Stimulated activated CD8-positive, alpha-beta memory T cell treated with anti-CD3 and anti-CD28 coated beads, Interleukin-15, amount 100 ng/mL, for 48 hours (primary cell): Measurements from ENCODE around the gene ROBO1.
"Not testable (repeated sequence)": the region's sequence is repeated elsewhere in the genome, so short reads cannot be mapped to it uniquely, and the experiment has no call there.

Experiments
- DNase-seq, 2 donors: peaks; one replicate each; pipeline ENCODE4 v3.0.0-alpha.2; 2020; ENCODE audit warnings: low read depth in 2 of 2

Gene ROBO1

DNA sequence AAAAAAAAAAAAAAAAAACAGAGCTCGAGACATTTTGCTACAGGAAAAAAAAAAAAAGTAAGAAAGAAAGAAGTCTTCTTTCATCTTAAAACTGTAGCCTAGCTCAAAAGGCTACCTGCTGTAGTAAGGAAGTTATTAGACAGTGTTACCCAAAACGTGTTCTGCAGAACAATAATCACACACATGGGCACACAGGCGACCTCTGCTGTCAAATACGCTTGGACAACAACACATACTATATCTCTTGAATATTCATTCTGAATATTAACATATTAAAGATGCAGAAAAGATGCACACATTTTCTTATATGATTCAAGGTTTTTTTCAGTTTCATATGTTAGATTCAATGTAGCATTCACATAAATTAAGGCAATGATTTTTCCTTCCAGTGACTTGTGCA lies 215.8 kb downstream of the ROBO1 start:
- DNase-seq: no peak

DNA sequence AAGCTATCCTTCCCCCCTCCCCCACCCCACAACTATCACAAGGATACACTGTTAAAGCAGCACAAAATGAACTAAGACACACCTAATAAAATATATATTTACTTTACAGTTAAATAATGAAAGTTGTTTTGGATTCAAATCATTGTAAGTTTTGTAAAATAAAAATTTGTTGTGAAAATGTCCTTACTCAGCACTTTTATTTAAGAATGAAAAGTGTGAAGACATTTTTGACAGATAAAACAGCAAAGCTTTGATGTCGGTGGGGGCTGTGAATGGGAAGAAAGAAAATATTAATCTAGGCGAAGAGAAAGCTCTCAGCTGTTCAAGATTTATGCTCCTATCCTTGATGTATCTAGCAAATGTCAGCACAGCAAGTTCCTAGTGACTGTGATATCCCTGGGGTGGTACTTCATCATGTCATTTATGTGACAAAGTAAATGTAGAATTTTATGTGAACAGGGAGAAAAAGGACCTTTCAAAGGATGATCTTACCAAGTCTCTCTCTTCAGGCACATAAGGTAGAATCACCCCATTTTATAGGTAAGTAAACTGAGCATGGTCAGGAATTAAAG lies 216.4 kb downstream of the ROBO1 start:
- DNase-seq: no peak

DNA sequence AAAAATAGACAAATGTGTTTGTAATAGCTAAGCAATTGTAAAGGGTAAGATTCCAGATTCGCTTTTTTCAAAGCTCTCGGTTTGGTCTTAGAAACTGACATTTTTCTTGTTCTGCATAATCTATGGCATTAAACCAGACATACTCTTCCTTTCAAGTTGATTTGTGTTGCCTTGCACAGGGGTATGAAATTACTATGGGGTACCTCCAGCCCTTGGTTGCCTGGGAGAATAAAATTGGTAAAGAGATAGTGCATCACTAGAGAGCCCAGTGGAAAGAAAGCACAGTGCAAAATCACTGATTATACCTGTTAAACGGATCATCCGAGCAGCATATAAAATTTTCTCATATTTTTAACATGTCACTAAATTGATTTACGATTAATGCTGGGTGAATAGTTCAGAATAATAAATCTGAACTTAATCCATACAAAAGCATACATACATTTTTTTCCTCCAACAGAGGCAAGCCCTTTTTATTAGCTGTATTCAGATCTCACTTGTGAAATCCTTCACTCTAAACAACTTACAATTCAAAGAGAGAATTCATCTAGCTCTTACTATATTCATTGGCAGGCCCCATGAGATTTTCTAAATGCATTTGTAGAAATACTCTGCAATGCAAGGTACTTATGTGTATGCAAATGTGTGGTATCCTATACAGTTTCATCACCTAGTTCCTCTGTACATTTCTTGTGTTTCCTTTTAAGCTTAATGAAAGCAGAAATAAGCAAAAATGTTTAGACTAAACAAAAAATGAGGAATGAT lies 224.4 kb downstream of the ROBO1 start:
- no peak for DNase-seq

DNA sequence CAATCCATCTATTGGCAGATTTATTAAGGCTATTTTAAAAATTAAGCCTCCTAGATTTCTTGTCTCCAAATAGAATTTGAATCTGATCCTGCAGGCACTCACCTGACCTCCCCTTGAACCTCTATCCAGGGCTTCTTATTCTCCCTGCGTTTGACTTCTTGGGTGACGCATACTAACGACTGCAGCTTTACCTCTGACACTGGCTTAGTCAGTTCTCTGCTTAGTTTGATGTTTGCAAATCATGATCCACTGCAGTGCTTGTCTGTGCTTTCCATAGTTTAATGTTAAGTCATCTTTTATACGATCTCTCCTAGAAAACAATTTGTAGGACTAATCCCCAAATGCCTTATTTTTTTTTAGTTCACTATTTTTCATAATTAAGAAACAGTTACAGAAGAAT lies 233.1 kb downstream of the ROBO1 start:
- DNase-seq: no peak

DNA sequence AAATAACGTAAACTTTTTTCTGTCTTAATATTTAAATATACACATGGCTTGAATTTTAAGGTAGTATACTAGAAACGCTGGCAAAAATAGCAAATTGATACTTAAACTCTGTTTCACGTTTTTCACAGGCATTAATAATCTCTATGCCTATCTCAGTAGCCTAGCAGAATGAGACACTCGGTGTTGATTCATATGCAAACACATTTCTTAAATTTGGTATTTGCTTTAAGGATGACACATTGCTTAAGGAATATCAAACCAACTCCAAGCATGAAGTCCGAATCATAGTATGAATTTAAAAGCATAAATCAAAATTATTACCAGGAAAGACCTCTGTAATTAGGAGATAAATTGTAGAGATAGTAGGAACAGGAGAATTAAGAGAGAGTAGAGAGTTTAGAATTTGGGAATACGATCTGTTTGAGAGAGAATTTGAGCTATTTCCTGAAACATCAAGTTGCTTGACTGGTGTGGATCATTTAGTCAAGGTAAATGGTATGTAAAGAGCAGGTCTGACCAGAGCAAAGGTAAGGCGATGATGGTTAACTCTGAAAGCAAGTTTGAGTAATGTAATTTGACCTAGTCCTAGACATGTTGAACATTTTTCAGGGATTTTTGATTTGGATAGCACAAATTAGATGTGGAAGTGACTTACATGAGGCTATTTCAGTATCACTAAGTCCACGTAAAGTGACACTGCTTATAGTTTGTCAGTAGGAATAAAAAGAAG lies 236.1 kb downstream of the ROBO1 start:
- DNase-seq: no peak

DNA sequence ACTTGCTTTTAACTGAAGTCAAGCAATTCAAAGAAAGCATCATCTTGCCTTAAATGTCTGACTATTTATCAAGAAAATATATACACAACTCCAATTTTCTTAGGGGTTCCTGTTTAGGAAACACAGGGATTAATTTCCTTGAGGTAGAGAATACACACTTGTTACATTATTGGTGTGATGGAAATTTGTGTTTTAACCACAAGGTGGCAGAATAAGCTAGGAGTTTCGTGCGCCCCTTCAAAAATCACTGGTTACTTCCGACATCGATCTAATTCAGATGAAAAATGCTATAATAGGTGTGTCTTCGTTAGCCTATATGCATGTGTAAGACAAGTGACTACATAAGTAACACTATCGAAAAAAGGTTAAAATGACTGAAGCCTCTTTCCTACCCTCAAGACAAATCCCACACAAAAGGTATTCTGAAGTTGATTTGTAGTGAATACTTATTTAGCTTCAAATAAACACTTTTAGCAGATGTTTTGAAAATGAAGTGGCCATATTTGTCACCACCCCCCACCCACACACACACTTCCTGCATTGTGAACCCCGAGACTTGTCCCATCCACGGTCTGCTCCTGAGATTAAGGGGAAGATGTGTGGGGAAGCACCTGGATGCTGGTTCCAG lies 246.5 kb downstream of the ROBO1 start:
- no peak for DNase-seq

DNA sequence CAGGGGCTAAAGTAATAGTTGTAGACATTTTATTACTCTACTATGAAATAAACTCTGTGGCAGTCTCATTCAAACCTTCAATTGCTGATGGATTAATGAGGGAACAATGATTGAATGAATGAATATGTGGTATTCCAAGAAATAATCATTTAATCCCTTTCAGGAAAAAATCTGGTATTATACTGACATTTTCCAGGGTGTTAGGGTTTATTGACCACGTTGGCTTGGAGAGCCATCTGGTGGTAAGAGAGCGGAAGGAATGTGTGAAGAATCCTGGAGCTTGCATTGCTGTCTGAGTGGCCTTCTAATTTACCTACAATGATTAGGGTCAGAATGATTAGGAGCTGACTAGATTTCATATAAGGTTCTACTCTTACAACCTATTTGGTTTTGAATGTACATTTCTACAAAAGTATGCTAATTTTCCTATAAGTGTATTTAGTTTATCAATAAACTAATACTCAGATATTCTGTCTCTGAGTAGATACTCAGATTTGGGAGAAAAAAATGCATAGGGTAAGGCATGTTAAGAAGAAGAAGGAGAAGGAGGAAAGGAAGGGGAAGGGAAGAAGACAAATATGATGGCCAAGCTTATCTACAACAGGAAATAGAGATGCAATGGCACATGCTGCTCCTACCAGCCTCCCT lies 249.9 kb downstream of the ROBO1 start:
- DNase-seq: no peak

DNA sequence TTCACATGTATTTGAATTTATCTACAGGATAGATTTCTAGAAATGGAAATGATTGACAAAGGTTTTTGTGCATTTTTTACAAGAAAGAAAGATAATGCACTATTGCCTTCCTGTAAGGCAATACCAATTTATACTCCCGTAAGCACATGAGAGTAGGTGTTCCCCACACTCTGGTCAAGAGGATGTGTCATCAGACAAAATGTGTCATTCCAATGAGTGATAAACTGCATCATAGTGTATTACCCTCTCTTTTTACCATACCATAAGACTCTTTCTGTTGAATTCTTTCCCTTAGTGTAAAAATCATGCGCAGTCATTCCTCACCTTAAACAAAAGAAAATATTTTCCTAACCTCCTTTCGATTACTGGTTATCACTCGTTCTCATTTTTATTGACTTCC lies 251.0 kb downstream of the ROBO1 start:
- no peak for DNase-seq

DNA sequence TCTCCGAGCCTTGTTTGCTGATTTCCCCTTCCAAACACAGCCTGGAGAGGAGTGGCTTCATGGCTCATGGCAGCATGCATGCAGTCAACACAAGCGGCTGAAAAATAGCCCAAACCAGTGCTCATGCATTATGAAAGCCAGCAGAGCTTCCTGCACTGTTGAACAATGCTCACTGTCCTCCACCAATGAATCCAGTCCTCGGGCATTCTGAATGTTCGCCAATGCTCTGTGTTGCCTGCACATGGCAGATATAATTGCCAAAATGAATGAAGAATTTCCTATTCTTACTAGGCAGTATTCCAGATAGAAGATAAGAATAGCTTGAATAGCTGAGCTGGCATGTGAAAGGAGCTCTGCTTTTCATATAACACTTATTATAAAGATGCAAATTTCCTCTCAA lies 252.7 kb downstream of the ROBO1 start:
- no peak for DNase-seq

DNA sequence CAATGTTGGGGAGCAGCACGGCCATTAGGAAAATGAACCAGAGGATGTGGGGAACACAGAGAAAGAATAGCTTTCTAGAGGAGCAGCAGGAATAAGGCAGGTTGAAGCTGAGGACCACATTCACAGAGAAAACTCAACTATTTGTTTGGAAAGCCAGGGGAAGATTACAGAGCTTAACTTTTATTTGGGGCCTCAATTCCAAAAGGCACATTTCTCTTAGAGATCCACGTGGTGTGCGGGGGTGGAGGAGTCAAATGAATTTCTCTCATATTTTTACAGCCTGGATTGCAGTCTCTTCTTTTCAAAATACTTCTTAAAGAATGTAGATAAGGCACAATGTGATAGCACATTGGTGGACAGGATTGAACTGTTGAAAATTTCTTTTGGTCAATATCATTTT lies 253.7 kb downstream of the ROBO1 start:
- DNase-seq: no peak

DNA sequence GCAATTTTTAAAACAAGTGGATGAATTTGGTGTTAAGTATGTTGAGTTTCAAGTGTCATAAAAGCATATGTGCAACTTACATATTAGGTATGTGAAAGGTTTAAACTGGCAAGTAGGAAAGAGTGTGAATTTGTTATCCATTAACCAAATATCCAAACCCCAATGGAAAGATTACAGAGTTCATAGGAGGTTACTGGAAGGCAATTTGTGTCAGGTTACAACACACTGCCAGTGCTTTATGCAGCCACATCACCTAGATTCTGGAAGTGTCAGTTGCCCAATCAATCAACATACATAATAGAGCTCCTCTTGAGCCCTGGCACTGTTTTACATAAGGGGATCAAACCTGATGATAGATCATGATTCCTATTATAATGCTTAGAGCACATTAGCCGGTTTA lies 261.0 kb downstream of the ROBO1 start:
- DNase-seq: no peak

DNA sequence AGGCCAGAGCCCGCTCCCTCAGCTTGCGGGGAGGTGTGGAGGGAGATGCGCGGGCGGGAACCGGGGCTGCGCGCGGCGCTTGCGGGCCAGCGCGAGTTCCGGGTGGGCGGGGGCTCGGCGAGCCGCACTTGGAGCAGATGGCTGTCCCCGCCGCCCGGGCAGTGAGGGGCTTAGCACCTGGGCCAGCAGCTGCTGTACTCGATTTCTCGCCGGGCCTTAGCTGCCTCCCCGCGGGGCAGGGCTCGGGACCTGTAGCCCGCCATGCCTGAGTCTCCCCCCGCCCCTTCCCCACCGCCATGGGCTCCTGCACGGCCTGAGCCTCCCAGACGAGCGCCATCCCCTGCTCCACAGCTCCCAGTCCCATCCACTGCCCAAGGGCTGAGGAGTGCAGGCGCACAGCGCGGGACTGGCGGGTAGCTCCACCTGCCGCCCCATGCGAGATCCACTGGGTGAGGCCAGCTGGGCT lies 265.5 kb downstream of the ROBO1 start:
- not testable (repeated sequence) for DNase-seq

DNA sequence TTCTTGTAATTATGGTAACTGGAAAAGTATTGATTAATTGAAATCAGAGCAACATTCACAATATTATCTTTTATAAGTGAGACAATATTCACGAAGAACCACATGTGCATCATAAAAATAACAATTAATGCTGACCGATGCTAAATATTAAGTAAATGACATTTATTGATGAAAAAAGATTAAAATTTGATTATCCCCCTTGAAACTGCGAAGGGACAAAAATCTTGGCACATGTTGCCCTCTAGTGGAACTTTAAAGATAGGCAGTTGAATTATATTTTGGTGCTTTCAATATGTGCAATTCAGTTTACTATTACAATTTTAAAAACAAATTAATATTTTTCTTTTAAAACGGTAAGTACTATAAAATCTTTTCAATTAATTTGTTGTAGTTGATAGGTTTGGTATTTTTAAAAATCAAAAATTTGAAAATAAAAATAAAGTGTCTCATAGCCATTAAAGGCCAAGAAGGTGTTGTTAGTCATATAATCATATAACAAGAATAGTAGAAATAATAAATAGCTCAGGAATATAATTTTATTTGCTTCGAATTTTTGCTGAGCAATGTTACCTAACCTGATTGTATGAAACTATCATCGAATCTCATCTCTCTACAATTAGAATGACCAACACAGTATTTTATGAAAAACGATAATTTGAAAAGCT lies 270.2 kb downstream of the ROBO1 start:
- DNase-seq: no peak

DNA sequence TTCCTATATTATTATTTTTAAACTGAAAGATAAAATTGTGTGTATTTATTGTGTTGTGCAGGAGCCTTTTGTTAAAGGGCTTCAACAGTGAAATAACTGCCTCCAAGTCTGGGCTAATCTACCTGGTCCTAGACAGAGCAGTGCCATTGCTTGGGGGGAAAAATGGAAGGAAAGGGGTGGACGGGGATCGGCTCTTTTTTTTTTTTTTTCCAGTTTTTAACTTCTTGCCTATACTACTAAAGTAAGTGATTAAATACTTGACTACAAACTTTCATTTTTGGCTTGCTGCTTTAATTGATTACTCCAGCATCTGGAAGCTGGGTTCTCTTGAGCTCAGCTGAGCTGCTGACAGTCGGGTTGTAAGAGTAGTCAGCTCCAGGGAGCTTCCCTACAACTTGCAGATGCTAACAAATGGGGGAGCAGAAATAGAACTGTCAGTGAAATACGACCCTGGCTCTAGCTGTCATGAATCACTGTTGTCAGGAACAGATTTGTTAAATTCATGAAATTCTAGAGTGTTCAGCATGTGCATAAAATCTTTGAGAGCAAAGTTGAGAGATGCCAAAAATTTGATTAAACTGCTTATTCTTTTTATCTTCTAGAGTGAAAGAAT lies 276.7 kb downstream of the ROBO1 start:
- DNase-seq: no peak

DNA sequence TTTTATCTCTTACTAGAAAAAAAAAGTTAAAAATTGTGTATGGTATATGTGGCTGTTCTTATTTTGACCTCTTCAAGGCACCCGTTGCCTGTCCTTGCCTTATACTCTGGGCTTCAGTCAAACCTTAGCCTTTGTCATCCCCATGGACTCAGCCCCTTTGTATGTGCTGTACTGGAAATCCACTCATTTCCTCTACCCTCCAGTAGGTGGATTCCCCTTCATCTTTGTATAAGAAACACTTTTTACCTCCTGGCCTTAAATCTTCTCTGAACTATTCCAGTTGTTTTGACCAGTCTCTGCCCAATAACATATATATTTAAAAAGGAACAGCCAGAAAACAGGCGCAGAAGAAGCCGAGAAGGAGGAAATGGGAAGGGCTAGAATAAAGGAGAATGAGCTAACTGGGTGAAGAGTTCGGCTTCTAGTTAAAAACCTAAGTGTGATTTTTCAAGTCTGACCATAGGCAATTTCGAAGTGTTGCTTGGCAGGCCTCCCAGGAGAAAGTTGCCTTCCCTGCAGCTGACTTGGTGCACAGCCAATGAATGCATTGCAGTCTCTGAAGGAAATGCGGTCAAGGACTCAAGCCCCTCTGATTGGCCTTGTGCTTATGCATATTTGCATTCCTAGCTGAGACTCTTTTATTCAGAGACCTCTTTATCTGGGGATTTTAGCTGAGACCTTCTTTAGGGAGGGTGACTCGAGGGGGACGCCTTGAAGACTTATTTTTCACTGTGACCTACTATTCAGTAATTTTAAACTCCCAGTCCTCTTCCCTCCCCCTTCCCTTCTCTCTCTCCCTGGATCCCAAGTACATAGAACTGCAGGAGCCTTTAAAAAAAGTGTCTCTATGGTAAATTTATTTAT lies 277.4 kb downstream of the ROBO1 start:
- no peak for DNase-seq

DNA sequence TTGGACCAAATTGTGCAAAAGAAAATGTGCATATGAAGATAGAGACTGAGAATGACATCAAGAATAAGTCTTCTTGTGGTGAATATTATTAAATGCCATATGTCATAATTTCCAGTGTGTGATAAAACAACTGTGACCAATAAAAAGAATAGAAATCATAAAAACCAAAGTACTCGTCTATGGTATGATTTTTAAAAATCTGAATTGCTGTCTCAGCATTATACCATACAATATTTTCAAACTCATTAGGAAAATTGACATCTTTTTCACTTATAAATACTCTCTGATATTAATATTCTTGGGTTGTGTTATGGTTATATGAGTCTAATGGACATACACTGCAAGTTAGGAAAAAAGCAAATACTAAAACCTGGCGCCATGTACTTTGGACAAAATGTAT lies 279.4 kb downstream of the ROBO1 start:
- no peak for DNase-seq

DNA sequence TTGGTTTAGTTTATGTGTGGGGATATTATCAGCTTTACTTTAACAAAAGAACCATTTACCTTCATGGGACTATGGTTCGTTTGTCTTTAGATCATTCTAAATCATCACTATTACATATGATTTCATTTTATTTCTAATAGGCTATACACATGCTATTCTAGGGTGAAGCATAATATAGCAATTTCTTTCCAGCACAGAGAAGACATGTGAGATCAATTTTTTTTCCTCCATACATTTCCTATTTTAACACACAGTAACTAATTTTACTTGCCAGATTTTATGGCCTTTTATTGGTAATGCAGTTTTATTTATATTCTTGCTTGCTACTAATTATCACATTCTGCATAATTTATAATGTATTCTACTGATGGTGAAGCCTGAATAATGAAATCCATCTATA lies 287.1 kb downstream of the ROBO1 start:
- DNase-seq: no peak

DNA sequence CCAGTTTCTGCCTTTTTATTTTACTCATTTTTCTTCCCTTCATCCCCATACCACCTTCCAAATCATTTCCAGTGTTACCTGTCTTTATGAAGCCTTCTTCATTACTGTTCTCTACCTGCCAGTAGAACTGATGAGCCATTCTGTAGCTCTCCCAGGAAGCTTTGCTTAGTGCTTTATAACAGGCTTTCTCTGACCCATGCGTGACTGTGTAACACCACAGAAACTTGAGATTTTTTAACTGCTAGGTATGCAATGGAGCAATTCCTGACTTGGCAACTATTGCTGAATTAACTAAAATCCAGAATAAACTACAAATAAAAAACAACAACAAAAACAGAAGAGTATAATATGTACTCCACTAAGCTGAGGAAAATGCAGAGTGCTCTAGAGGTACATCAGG lies 289.2 kb downstream of the ROBO1 start:
- DNase-seq: no peak

DNA sequence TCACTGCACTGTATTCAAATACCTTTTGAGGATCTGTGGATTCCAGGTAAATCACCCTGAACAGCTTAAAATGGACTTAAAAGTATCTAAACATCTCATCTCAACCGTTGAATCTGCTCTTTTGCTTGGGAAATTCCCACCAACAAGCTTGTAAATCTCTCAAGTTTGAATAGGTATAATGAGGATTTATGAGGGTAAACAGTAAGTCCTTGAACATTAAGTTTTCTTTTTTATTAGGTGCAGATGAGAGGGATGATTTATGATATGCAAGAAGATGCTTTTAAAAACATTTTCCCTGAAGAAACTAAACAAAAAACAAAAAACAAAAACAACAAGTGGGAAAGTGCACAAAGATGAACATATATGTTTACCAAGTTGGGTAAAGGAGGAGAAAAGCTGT lies 290.6 kb downstream of the ROBO1 start:
- no peak for DNase-seq

DNA sequence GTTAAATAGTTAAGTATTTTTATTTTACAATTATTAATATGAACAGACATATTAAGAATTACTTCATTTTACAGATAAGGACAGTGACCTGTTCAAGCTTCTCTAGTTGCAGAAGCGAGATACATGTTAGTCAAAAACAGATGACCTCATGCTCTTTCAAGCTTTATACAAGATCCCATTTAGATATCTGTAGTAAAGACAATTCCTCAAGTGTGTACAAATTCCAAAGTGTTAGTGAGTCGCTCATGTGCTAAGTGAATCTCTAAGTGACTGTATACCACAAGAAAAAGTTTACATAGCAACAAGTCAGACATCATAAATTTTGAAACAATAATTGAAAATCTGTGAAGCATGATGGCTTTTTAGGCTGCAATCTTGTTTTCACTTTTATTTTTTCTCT lies 293.8 kb downstream of the ROBO1 start:
- DNase-seq: no peak
